ENCODE results near the gene GRM7.

DNA sequence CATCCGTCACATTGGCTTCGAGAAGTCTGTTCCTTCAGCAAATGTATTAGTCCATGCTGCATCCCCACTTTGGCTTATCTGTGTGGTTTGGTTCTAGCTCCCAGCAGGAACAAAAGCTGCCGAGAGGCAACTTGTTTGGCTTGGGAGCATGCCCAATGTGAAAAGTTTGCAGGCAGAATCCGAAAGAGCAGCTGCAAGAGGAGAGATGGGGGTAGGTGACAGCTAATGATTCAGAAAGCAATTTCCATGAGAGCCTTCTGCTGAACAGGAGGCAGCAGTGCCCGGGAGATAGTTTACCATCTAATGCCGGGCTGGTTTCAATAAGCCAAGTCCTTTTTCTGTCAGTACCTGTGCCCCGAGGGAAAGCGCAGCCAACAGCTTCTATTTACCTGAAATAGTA, 60.2 kb downstream of the GRM7 start:
- TF ChIP-seq ZBTB20 (tag by site-specific recombination; IDR thresholded peaks at IDR 0.05) (no peak), ZNF768 (tag by site-specific recombination; IDR thresholded peaks at IDR 0.05) (no peak), ZFHX2 (tag by site-specific recombination; conservative IDR thresholded peaks at IDR 0.05) (no peak), ZSCAN30 (tag by site-specific recombination; IDR thresholded peaks at IDR 0.05) (no peak), TCF7L2 (IDR thresholded peaks at IDR 0.05; ENCODE audit: borderline replicate concordance, low read depth, low read length) (no peak)
